ENCODE results near the gene PHYHD1.

PHYHD1 gene

DNA sequence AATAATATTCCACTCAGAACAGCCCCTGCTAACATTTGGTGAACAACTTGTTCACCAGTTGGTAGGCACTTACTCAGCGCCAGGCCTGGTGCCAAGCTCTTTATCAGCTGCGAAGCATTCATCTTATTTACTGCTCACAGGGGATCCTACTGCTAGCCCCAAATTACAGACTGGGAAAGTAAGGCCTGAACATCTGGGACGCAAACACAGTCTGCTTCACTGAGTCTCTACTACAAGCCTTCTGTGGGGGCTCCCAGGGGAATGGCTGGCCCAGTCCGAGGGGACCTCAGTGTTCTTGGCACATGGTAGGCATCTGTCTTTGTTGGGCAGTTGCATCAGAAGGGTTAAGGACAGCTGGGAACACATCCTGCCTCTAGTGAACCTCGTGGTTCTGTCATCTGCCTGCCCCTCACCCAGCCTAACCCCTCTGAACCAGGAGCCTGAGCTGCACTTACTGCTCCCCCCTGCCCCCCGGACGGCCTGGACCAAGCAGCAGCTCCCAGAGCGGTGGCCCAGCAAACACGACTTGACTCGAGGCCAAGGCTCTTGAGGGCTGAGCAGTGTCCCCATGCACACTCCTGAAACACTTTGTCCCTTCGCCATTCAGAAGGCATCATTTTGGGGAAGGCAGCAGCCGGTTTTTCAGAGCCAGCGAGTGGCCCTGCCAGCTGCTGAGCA lies at the start of gene PHYHD1:
TSS of gene PHYHD1 (plus strand) at position 602 of the 678 bp plus-strand sequence. CDS start 1,342 bp downstream, outside the sequence.
- peak within 1 kb of the TSS; percentile 21 for H3K4me3 Mint-ChIP-seq
- H3K27ac Mint-ChIP-seq, result peak within 1 kb of the TSS; percentile 22

DNA sequence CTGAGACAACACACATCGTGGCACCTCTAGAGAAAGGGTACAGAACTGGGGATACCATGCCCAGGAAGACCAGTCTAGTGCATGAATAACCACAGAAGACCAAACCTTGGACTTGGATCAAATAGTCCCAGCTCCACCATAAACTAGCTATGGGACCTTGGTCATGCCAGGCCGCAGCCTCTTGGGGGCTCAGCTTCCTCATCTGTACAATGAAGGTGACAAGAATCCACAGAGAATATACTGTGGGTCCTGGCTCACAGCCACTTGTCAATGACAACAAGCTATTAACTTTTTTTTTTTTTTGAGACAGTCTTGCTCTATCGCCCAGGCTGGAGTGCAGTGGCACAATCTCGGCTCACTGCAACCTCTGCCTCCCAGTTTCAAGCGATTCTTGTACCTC lies 42.9 kb upstream of the PHYHD1 start:
- Mint-ChIP-seq H3K27me3 (no peaks in the 10 kb centered on the region), H3K27ac (peak overlapping the region; percentile 27), H3K9me3 (no peaks in the 10 kb centered on the region), H3K36me3 (no peaks in the 10 kb centered on the region), H3K4me3 (no peak overlapping the region), H3K4me1 (peaks cover 26% of the 10 kb centered on the region)
- ATAC-seq, result no peak

More for the DNA sequence above, at the start of gene PHYHD1:
- Mint-ChIP-seq H3K27me3 (peaks cover 9% of the 10 kb centered on the region), H3K9me3 (no peaks in the 10 kb centered on the region), H3K36me3 (peaks cover 28% of the 10 kb centered on the region), H3K4me1 (peaks cover 12% of the 10 kb centered on the region)
- no peak for ATAC-seq

- Mint-ChIP-seq H3K27me3 (no peaks in the 10 kb centered on the region), H3K27ac (peak within 1 kb of the TSS; percentile 90), H3K4me1 (peaks cover 56% of the 10 kb centered on the region), H3K9me3 (no peaks in the 10 kb centered on the region), H3K36me3 (no peaks in the 10 kb centered on the region), H3K4me3 (peak within 1 kb of the TSS; percentile 90)
- ATAC-seq, result peak; percentile 97
Observed at GRCh38 chr9:128881884-128882676, 38.7 kb upstream of the PHYHD1 start, which contains the start of the genes KYAT1 and LRRC8A. TSS of gene KYAT1 (minus strand) at chr9:128881950. CDS start at chr9:128845405, 36,545 bp downstream. TSS of gene LRRC8A (plus strand) at chr9:128882133. CDS start at chr9:128907165, 25,032 bp downstream.

DNA sequence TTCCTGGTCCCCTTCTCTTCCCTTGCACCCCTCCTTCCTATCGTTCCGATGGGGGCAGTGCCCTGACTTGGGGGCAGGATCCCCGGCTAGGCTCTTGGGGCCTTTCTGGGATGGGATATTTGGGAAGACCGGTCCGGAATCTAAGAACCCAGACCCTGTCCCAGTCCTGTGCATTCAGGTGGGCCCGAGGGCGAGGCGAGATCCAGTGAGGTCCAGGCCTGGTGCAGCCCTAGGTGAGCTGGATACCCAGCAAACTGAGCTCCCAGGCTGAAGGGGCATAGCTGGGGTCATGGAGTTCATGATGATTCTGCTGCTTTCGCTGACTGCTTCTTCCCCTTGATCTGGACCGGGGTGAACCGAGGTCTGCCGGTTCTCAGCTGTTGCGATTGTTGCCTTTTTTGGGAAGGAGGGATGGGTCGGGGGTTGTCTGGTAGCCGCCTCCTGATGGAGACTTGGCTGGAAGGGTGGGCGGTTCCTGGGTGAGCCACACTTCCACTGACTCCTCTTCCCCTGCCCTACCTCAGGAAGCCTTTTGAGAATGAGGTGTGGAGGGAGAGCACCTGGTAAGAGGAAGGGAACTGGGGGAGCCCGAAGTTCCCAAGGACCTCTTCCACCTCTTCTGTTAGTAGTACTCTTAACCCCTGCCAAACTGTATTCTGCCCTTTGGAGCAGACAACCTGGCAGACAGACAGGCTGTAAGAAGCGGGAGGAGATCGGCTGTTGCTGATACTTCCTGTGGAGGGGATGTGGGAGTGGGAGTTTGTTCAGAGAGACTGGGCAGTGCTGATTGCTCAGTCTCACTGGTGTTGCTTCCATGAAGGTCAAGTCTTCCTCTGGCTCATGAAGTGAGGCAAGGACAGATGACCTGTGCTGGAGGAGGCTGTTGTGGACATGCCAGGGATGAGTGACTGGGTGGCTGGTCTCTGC lies 37.8 kb upstream of the PHYHD1 start:
- Mint-ChIP-seq H3K27me3 (no peaks in the 10 kb centered on the region), H3K4me3 (peak overlapping the region; percentile 90), H3K27ac (peak overlapping the region; percentile 90), H3K36me3 (no peaks in the 10 kb centered on the region), H3K4me1 (peaks cover 51% of the 10 kb centered on the region), H3K9me3 (no peaks in the 10 kb centered on the region)
- no peak for ATAC-seq

DNA sequence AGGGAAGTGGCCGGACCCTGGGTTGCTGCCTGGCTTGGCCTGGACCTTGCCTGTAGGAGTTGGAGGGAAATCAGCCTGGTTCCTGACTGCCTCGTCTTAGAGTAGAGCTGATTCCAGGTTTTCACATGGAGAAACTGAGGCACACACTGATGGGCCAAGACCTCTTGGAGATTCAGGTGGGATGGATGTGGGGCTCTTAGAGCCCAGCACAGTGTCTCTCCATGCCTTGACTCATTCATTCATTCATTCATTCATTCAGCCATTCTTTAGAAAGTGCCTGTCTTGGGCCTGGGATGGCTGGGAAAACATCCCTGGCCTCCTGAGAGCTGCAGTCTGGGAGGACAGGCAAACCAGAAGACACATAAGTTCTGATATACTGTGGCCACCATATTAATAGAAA lies 36.6 kb upstream of the PHYHD1 start:
- no peak for ATAC-seq
- Mint-ChIP-seq H3K9me3 (no peaks in the 10 kb centered on the region), H3K4me1 (peaks cover 58% of the 10 kb centered on the region), H3K4me3 (no peak overlapping the region), H3K27me3 (no peaks in the 10 kb centered on the region), H3K27ac (peak overlapping the region; percentile 8), H3K36me3 (peaks cover 9% of the 10 kb centered on the region)

GRCh38 chr9:128885376-128885775 lies 35.4 kb upstream of the PHYHD1 start:
- no peaks in the 10 kb centered on the region for H3K9me3 Mint-ChIP-seq
- H3K4me1 Mint-ChIP-seq, result peaks cover 53% of the 10 kb centered on the region
- no peak for ATAC-seq
- no peak overlapping the region for H3K4me3 Mint-ChIP-seq
- peaks cover 11% of the 10 kb centered on the region for H3K36me3 Mint-ChIP-seq
- H3K27ac Mint-ChIP-seq, result peak overlapping the region; percentile 8
- no peaks in the 10 kb centered on the region for H3K27me3 Mint-ChIP-seq

- H3K27me3 Mint-ChIP-seq, result no peaks in the 10 kb centered on the region
- H3K36me3 Mint-ChIP-seq, result peaks cover 14% of the 10 kb centered on the region
- H3K4me3 Mint-ChIP-seq, result no peak overlapping the region
- H3K9me3 Mint-ChIP-seq, result no peaks in the 10 kb centered on the region
- H3K4me1 Mint-ChIP-seq, result peaks cover 53% of the 10 kb centered on the region
- H3K27ac Mint-ChIP-seq, result peak overlapping the region; percentile 8
- ATAC-seq, result no peak
Observed at GRCh38 chr9:128885798-128886197, 35.0 kb upstream of the PHYHD1 start.

- H3K4me3 Mint-ChIP-seq, result no peak overlapping the region
- H3K36me3 Mint-ChIP-seq, result peaks cover 14% of the 10 kb centered on the region
- no peak overlapping the region for H3K27ac Mint-ChIP-seq
- ATAC-seq, result no peak
- H3K4me1 Mint-ChIP-seq, result peaks cover 50% of the 10 kb centered on the region
- no peaks in the 10 kb centered on the region for H3K9me3 Mint-ChIP-seq
- H3K27me3 Mint-ChIP-seq, result no peaks in the 10 kb centered on the region
Observed at GRCh38 chr9:128886211-128886891, 34.4 kb upstream of the PHYHD1 start.

GRCh38 chr9:128887049-128887448 lies 33.7 kb upstream of the PHYHD1 start:
- Mint-ChIP-seq H3K9me3 (no peaks in the 10 kb centered on the region), H3K27ac (no peak overlapping the region), H3K27me3 (no peaks in the 10 kb centered on the region), H3K36me3 (peaks cover 14% of the 10 kb centered on the region), H3K4me3 (no peak overlapping the region), H3K4me1 (peaks cover 50% of the 10 kb centered on the region)
- no peak for ATAC-seq

- Mint-ChIP-seq H3K27ac (no peak overlapping the region), H3K4me3 (no peak overlapping the region)
Observed at GRCh38 chr9:128887914-128888350, 32.9 kb upstream of the PHYHD1 start.

DNA sequence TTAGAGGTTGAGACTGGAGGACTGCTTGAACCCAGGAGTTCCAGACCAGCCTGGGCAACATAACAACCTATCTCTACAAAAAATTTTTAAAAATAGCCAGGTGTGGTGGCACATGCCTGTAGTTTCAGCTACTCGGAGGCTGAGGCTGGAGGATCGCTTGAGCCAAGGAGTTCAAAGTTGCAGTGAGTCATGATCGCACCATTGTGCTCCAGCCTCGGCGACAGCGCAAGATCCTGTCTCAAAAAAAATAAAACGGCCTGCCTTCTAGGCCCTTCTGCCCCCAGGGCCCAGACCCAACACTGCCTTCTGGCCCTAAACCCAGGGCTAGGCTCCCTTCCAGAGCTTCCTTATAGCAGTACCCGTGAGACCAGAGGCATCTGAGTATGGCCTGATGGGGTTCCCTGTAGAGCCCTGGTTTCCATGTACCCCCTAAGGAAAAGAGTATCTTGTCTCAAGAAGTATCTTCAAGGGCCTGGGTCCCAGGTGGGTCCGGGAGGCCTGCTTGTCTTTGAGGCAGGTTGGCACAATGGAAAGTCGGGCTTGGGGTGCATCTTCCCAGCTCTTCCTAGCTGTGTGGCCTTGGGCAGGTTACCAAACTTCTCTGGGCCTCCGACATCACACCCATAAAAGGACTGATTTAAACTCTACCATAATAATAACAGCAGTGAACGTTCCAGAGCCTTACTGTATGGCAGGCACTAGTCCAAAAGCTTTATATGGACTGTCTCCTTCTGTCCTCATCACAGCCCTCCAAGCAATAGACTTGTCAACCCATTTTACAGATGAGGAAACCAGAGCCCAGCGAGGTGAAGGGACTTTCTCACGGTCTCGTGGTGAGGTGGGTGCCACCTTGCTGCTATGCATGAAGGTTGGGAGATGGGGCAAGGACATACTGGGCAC lies 29.2 kb upstream of the PHYHD1 start:
- ATAC-seq, result no peak
- no peaks in the 10 kb centered on the region for H3K27me3 Mint-ChIP-seq

More at GRCh38 chr9:128887914-128888350, 32.9 kb upstream of the PHYHD1 start:
- H3K9me3 Mint-ChIP-seq, result no peaks in the 10 kb centered on the region
- peaks cover 44% of the 10 kb centered on the region for H3K4me1 Mint-ChIP-seq
- peaks cover 14% of the 10 kb centered on the region for H3K36me3 Mint-ChIP-seq
- ATAC-seq, result no peak
- no peaks in the 10 kb centered on the region for H3K27me3 Mint-ChIP-seq

DNA sequence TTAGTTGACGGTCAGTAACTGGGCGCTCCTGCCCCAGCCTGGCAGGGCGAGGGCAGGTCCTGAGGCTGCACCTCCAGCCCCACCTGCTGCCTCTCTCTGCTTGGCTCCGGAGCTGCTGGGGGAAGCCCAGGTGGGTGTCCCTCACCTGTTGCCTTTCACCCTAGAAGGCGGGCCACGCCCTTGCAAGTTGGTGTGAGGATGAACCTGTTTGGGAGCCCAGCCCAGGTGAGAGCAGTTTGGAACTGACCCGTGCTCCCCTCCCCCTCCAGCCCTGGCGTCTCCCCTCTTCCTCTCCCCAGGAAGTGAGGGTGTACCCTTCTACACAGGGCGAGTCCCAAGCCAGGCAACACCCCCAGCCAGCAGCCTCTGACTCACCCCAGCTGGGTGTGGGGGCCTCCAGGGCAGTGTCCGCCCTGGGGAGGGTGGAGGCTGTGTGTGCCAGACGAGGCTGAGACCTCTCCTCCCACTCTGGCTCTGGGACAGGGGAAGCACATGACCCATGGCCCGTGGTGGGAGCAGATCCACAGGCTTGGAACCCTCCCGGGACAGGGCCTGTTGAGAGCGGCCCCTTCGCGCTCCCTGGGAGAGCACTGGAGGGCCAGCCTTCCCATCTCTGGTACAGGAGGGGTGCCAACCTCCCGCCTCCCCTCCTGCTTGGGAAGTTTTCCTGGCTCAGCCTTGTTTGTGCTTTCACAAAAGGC lies 28.4 kb upstream of the PHYHD1 start:
- peaks cover 36% of the 10 kb centered on the region for H3K36me3 Mint-ChIP-seq
- no peak overlapping the region for H3K27ac Mint-ChIP-seq
- peak; percentile 48 for ATAC-seq
- no peak overlapping the region for H3K4me3 Mint-ChIP-seq
- H3K4me1 Mint-ChIP-seq, result peaks cover 30% of the 10 kb centered on the region
- H3K9me3 Mint-ChIP-seq, result no peaks in the 10 kb centered on the region
- H3K27me3 Mint-ChIP-seq, result no peaks in the 10 kb centered on the region

More for the DNA sequence above, 29.2 kb upstream of the PHYHD1 start:
- Mint-ChIP-seq H3K4me3 (no peak overlapping the region), H3K9me3 (no peaks in the 10 kb centered on the region), H3K27ac (no peak overlapping the region), H3K4me1 (peaks cover 31% of the 10 kb centered on the region), H3K36me3 (peaks cover 30% of the 10 kb centered on the region)

DNA sequence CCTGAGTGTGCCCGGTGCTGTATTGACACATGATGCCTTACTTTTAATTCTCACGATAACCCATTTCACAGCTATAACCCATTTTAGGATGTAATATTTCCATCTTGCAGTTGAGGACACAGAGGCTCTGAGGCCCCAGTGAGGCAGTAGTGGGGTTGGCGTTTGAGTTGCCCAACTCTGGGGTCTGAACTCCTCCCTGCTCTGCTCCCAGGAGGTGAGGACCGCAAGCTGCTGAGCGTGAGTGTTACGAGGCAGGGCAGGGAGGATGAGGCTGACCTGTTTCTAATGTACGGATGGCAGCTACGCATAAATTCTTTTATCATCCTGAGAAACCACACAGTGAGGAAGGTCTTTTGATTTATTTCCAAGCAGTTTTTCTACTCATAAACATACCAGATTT lies 27.4 kb upstream of the PHYHD1 start:
- Mint-ChIP-seq H3K36me3 (peaks cover 41% of the 10 kb centered on the region), H3K4me1 (peaks cover 34% of the 10 kb centered on the region), H3K4me3 (no peak overlapping the region)

More for the DNA sequence above, 27.4 kb upstream of the PHYHD1 start:
- H3K27ac Mint-ChIP-seq, result no peak overlapping the region
- ATAC-seq, result no peak
- H3K27me3 Mint-ChIP-seq, result no peaks in the 10 kb centered on the region
- H3K9me3 Mint-ChIP-seq, result no peaks in the 10 kb centered on the region
